HepG2 (cell line): ENCODE data around the gene PEAR1. TPM values are rescaled to one million over a fixed set of nuclear protein-coding genes. Genes with fewer than 3 reads are reported as not detected.

Experiments
- ATAC-seq: fragments of 200-7000 bp; cut with Tn5 transposase; 3 replicates; pipeline ENCODE4 v1.9.1; 2020; ENCODE audit warnings: mild to moderate bottlenecking, moderate library complexity
- Bru-seq: library from RNA; stranded (reverse); fragments of 400-500 nt; gene quantifications from one replicate; lab custom pipeline; 2021; lab: Mats Ljungman, UMichigan
- BruChase-seq, 2 experiments: library from RNA; stranded (reverse); fragments of 400-500 nt; gene quantifications; one replicate each; lab custom pipeline; 2021; lab: Mats Ljungman, UMichigan
- BruUV-seq: library from RNA; stranded (reverse); fragments of 400-500 nt; replicated peaks from 2 replicates; lab custom pipeline; 2021; lab: Mats Ljungman, UMichigan
- CTCF ChIA-PET: fragments of 300-600 bp; formaldehyde crosslinking; extraction: SDS; loops from one replicate; lab custom pipeline; 2021; ENCODE audit warnings: low total read pairs, inconsistent platforms, low intra/inter-chr PET ratio; lab: Yijun Ruan, JAX
- POLR2A ChIA-PET: fragments of 350-600 bp; sonication (Branson Sonifier 250); formaldehyde crosslinking; loops from one replicate; lab custom pipeline; 2020; ENCODE audit warnings: antibody characterized with exemption, inconsistent platforms; lab: Yijun Ruan, JAX
- DNase-seq: peaks from one replicate; pipeline ENCODE4 v3.0.0-alpha.2; 2015; ENCODE audit warnings: low spot score
- FAIRE-seq: peaks from 3 replicates; lab custom pipeline; 2011; peaks lifted over from hg19 to GRCh38; lab: Jason Lieb, UNC
- H2AFZ ChIP-seq: one replicate; pipeline ENCODE4 v1.6.1; 2011; ENCODE audit warnings: low read length, inconsistent platforms
- H3K27ac ChIP-seq: fragments of 300-600 bp; 3 replicates; pipeline ENCODE4 v1.8.0; 2011; ENCODE audit warnings: mixed run types, mild to moderate bottlenecking, mixed read lengths, low read length, inconsistent platforms; ENCODE audit not compliant: insufficient read depth; ENCODE audit errors: extremely low read length
- H3K27me3 ChIP-seq, 2 experiments: fragments of 200-600 bp in 1 of 2; 2 replicates in 1 of 2; 3 replicates in 1 of 2; pipeline versions ENCODE4 v1.6.0 to v1.8.0; 2011; ENCODE audit warnings: low read length in 2 of 2, mild to moderate bottlenecking in 2 of 2, moderate library complexity in 2 of 2, inconsistent platforms in 1 of 2; ENCODE audit not compliant: insufficient read depth in 2 of 2, control insufficient read depth in 1 of 2
- H3K36me3 ChIP-seq, 2 experiments: fragments of 200-600 bp in 1 of 2; replicated peaks in 1 of 2; 2 replicates in 1 of 2; 3 replicates in 1 of 2; pipeline versions ENCODE4 v1.5.1 to v1.8.0; 2011; ENCODE audit warnings: low read length in 2 of 2, inconsistent platforms in 1 of 2; ENCODE audit not compliant: insufficient read depth in 2 of 2, control insufficient read depth in 1 of 2
- H3K4me1 ChIP-seq: 2 replicates; pipeline ENCODE4 v1.5.1; 2012; ENCODE audit warnings: low read length, inconsistent platforms; ENCODE audit not compliant: insufficient read depth
- H3K4me2 ChIP-seq: 2 replicates; pipeline ENCODE4 v1.6.0; 2011; ENCODE audit warnings: low read depth, low read length, inconsistent platforms
- H3K4me3 ChIP-seq, 3 experiments: fragments of 200-600 bp in 1 of 3; sonication (generic), shearing (Covaris generic) in 1 of 3; replicated peaks in 1 of 3; 2 replicates each; pipeline ENCODE4 v1.5.1; 2011 to 2016; ENCODE audit warnings: low read length in 3 of 3, inconsistent platforms in 2 of 3, low read depth in 2 of 3, mild to moderate bottlenecking in 2 of 3, control low read depth in 1 of 3, mixed read lengths in 1 of 3; ENCODE audit not compliant: insufficient read depth in 1 of 3
- H3K79me2 ChIP-seq: one replicate; pipeline ENCODE4 v1.6.1; 2011; ENCODE audit warnings: low read length, inconsistent platforms; ENCODE audit not compliant: insufficient read depth
- H3K9ac ChIP-seq: 2 replicates; pipeline ENCODE4 v1.6.0; 2011; ENCODE audit warnings: mild to moderate bottlenecking, low read depth, low read length, inconsistent platforms; ENCODE audit not compliant: insufficient read depth
- H3K9me3 ChIP-seq: 2 replicates; pipeline ENCODE4 v1.5.1; 2012; ENCODE audit warnings: mild to moderate bottlenecking, low read length
- H4K20me1 ChIP-seq: 2 replicates; pipeline ENCODE4 v1.6.0; 2011; ENCODE audit warnings: inconsistent platforms, mild to moderate bottlenecking, low read length, moderate library complexity; ENCODE audit not compliant: insufficient read depth
- HNF4A ChIP-seq: sonication (generic); formaldehyde crosslinking; IDR thresholded peaks from 2 replicates; pipeline ENCODE4 v1.4.0; 2020; ENCODE audit warnings: missing genetic modification reagents
- NFRKB ChIP-seq: fragments of 450-650 bp; IDR thresholded peaks from 2 replicates; pipeline ENCODE4 v1.6.1; 2017
- ZMYM3 ChIP-seq: sonication (generic); formaldehyde crosslinking; IDR thresholded peaks from 2 replicates; pipeline ENCODE4 v1.5.1; 2020; ENCODE audit warnings: mild to moderate bottlenecking, missing genetic modification reagents
- ZNF629 ChIP-seq: sonication (generic); formaldehyde crosslinking; conservative IDR thresholded peaks from 2 replicates; pipeline ENCODE4 v1.5.0; 2020; ENCODE audit warnings: missing genetic modification reagents
- ZNF678 ChIP-seq: sonication (generic); formaldehyde crosslinking; IDR thresholded peaks from 2 replicates; pipeline ENCODE4 v1.4.0; 2020; ENCODE audit warnings: mild to moderate bottlenecking, missing genetic modification reagents
- ZNF839 ChIP-seq: sonication (generic); formaldehyde crosslinking; IDR thresholded peaks from 2 replicates; pipeline ENCODE4 v1.4.0; 2020; ENCODE audit warnings: missing genetic modification reagents, mild to moderate bottlenecking, borderline replicate concordance
- WGBS: methylation state at CpG from one replicate; pipeline ENCODE4 v1.1.6; 2017; ENCODE audit warnings: low lambda C conversion rate; 5-methylcytosine and 5-hydroxymethylcytosine counted together
- in situ Hi-C: cut with HindIII; loops from 2 replicates; pipeline ENCODE4 v1.10.0; 2017; ENCODE audit warnings: low pct_unique_long_range_greater_than_20kb; ENCODE audit not compliant: extremely low pct_ligation_motif_present
- intact Hi-C: fragments of 100-400 bp; cut with micrococcal nuclease; formaldehyde crosslinking; loops from one replicate; pipeline ENCODE4 v1.10.0; 2022; ENCODE audit not compliant: unreplicated experiment
- long read RNA-seq, 2 experiments: library from RNA in 1 of 2; library from polyadenylated mRNA in 1 of 2; stranded (forward) in 1 of 2; unstranded in 1 of 2; transcript quantifications; one replicate each; pipeline ENCODE4 v2.0.0, GENCODE V29; 2019 to 2022
- polyA minus RNA-seq, 3 experiments: library from RNA; depleted of rRNA, polyadenylated mRNA; stranded (reverse); fragments of >200 nt; gene quantifications; 2 replicates each; pipeline ENCODE4 v1.2.3, GENCODE V29; 2011; ENCODE audit warnings: low replicate concordance in 1 of 3
- polyA plus RNA-seq, 8 experiments: library from polyadenylated mRNA; depleted of rRNA in 3 of 8; stranded (reverse) in 7 of 8; unstranded in 1 of 8; fragments of >200 nt; fragmentation: Illumina TruSeq in 4 of 8; extraction: Trizol in 4 of 8; gene quantifications; 2 replicates each; pipeline versions ENCODE4 v1.2.1 to v1.2.3, GENCODE V29; 2011 to 2016; ENCODE audit warnings: low read depth in 4 of 8, missing spikeins in 1 of 8, mixed read lengths in 1 of 8; ENCODE audit not compliant: insufficient read depth in 1 of 8
- total RNA-seq, 5 experiments: library from RNA; depleted of rRNA; stranded (reverse); fragments of >200 nt; fragmentation: Illumina TruSeq; extraction: Trizol; gene quantifications; 2 replicates each; pipeline ENCODE4 v1.2.3, GENCODE V29; 2016; ENCODE audit warnings: low read depth in 1 of 5
- TF ChIP-seq, protein P1 (sequence below): sonication (generic); formaldehyde crosslinking; IDR thresholded peaks from 2 replicates; pipeline ENCODE4 v1.5.0; 2020; ENCODE audit warnings: missing genetic modification reagents

Gene PEAR1, protein sequence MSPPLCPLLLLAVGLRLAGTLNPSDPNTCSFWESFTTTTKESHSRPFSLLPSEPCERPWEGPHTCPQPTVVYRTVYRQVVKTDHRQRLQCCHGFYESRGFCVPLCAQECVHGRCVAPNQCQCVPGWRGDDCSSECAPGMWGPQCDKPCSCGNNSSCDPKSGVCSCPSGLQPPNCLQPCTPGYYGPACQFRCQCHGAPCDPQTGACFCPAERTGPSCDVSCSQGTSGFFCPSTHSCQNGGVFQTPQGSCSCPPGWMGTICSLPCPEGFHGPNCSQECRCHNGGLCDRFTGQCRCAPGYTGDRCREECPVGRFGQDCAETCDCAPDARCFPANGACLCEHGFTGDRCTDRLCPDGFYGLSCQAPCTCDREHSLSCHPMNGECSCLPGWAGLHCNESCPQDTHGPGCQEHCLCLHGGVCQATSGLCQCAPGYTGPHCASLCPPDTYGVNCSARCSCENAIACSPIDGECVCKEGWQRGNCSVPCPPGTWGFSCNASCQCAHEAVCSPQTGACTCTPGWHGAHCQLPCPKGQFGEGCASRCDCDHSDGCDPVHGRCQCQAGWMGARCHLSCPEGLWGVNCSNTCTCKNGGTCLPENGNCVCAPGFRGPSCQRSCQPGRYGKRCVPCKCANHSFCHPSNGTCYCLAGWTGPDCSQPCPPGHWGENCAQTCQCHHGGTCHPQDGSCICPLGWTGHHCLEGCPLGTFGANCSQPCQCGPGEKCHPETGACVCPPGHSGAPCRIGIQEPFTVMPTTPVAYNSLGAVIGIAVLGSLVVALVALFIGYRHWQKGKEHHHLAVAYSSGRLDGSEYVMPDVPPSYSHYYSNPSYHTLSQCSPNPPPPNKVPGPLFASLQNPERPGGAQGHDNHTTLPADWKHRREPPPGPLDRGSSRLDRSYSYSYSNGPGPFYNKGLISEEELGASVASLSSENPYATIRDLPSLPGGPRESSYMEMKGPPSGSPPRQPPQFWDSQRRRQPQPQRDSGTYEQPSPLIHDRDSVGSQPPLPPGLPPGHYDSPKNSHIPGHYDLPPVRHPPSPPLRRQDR
- total RNA-seq (2016; rRNA removed; fragmentation: Illumina TruSeq; extraction: Trizol) = 0.06 and 0.27 TPM in 2 replicates
- total RNA-seq (2016; cell fraction: cytosol; rRNA removed; fragmentation: Illumina TruSeq; extraction: Trizol; ENCODE audit: low read depth) = not detected in 2 replicates
- total RNA-seq (2016; cell fraction: insoluble cytoplasmic fraction; rRNA removed; fragmentation: Illumina TruSeq; extraction: Trizol) = 0.09 TPM in 1 of 2 replicates, not detected in the other
- total RNA-seq (2016; cell fraction: membrane; rRNA removed; fragmentation: Illumina TruSeq; extraction: Trizol) = 0.07 TPM in 1 of 2 replicates, not detected in the other
- not detected in 2 replicates for total RNA-seq (2016; cell fraction: nucleus; rRNA removed; fragmentation: Illumina TruSeq; extraction: Trizol)
- polyA plus RNA-seq (2011; rRNA removed) = 0.39 and 0.41 TPM in 2 replicates
- polyA plus RNA-seq (2011; cell fraction: cytosol; rRNA removed) = 0.12 and 0.20 TPM in 2 replicates
- 1.7 and 2.6 TPM in 2 replicates for polyA plus RNA-seq (2011; cell fraction: nucleus; rRNA removed)
- 0.03 and 0.21 TPM in 2 replicates for polyA plus RNA-seq (2012)
- polyA plus RNA-seq (2016; cell fraction: cytosol; fragmentation: Illumina TruSeq; extraction: Trizol; ENCODE audit: low read depth) = 0.10 TPM in 1 of 2 replicates, not detected in the other
- polyA plus RNA-seq (2016; cell fraction: insoluble cytoplasmic fraction; fragmentation: Illumina TruSeq; extraction: Trizol; ENCODE audit: low read depth) = not detected in 2 replicates
- polyA plus RNA-seq (2016; cell fraction: membrane; fragmentation: Illumina TruSeq; extraction: Trizol; ENCODE audit: low read depth) = 0.06 and 0.17 TPM in 2 replicates
- polyA plus RNA-seq (2016; cell fraction: nucleus; fragmentation: Illumina TruSeq; extraction: Trizol; ENCODE audit: insufficient read depth, low read depth) = 0.79 and 1.1 TPM in 2 replicates
- 0.20 and 0.98 TPM in 2 replicates for polyA minus RNA-seq (2011; rRNA and poly(A)+ RNA removed; ENCODE audit: low replicate concordance)
- polyA minus RNA-seq (2011; cell fraction: cytosol; rRNA and poly(A)+ RNA removed) = not detected in 2 replicates
- 0.13 and 0.50 TPM in 2 replicates for polyA minus RNA-seq (2011; cell fraction: nucleus; rRNA and poly(A)+ RNA removed)
- Bru-seq, nascent RNA = percentile 13 among the genes with signal in this experiment
- BruChase-seq, experiment 1, labeled RNA remaining after a 6-hour chase = percentile 17 among the genes with signal in this experiment
- BruChase-seq, experiment 2, labeled RNA remaining after a 2-hour chase = percentile 17 among the genes with signal in this experiment
- long read RNA-seq, experiment 1 = 0 reads
- long read RNA-seq, experiment 2 = 0 reads

DNA sequence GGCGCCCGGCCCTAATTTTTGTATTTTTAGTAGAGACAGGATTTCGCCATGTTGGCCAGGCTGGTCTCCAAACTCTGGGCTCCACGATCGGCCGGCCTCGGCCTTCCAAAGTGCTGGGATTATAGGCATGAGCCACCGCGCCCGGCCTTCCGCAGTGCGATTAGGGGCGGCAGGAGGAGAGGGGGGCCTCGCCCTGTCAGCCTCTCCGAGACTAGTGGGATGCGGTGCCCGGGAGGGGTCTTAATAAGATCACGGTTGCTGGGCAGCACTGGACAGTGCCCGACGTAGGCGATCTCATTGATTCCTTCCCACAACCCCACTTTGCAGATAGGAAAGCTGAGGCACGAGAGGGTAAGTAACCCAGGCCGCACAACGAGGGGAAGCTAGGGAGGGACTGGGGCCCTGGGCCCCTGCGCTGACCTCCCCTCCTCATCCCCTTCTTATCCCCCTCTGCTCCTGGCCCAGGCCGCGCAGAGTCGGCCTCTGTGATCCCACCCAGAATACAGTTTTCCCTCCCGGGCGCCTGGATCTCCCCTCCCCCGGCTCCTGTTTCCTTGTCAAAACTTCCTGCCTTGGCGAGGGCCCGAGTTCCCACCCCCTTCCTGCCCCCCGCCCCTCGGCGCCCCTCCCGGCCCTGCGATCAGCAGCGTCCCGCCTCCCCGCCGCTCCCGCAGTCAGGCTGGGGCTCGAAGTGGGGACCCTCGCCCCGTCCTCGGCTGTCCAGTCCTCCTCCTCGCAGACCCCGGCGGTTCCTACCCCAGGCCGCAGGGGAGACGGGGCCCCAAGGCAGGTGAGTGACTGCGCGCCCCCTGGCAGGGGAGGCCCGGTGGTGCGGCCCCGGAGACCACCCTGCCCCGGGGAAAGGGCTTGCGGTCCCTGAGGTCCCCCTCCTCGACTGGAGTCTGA is at the start of gene PEAR1:
TSS of gene PEAR1 (plus strand) at position 671 of the 906 bp plus-strand sequence. CDS start 10,209 bp downstream, outside the sequence.
- Histone ChIP-seq H3K36me3 (no peaks in the 10 kb centered on the region), H3K4me2 (no peak within 1 kb of the TSS)
- intact Hi-C loops = no loop called here
- TF ChIP-seq ZNF629 (CRISPR knock-in tag) (peak; percentile 81), ZNF839 (no peak), HNF4A (CRISPR knock-in tag) (no peak), ZNF678 (CRISPR knock-in tag) (no peak), NFRKB (no peak), ZMYM3 (CRISPR knock-in tag) (0 out of 2 replicates have a peak, but pooled peaks have one; percentile 27)
- TF ChIP-seq, protein P1, sequence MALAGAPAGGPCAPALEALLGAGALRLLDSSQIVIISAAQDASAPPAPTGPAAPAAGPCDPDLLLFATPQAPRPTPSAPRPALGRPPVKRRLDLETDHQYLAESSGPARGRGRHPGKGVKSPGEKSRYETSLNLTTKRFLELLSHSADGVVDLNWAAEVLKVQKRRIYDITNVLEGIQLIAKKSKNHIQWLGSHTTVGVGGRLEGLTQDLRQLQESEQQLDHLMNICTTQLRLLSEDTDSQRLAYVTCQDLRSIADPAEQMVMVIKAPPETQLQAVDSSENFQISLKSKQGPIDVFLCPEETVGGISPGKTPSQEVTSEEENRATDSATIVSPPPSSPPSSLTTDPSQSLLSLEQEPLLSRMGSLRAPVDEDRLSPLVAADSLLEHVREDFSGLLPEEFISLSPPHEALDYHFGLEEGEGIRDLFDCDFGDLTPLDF (CRISPR knock-in tag) = no peak
- TF ChIP-seq, all 625 proteins: peak for 2
- no peaks in the 10 kb centered on the region for H3K9me3 ChIP-seq
- 46% methylated on average over 54 of the region's 60 CpGs for WGBS
- DNase-seq = no peak
- H3K79me2 ChIP-seq = no peaks in the 10 kb centered on the region
- H3K9ac ChIP-seq = no peak within 1 kb of the TSS
- ATAC-seq = no peak
- FAIRE-seq = no peak
- no TSS peak for BruUV-seq
- H4K20me1 ChIP-seq = no peaks in the 10 kb centered on the region
- H2AFZ ChIP-seq = no peak within 1 kb of the TSS
- no peak within 1 kb of the TSS for H3K27ac ChIP-seq
- in situ Hi-C loops = loop anchor here (5.0 kb wide), 1 partner anchor 34 kb away; no protein-coding TSS in a partner anchor
- H3K27me3 ChIP-seq = peaks cover 4 to 65% of the 10 kb centered on the region in 2 experiments; a peak in 4 of 5 replicates
- H3K4me1 ChIP-seq = peaks cover 21% of the 10 kb centered on the region
- H3K4me3 ChIP-seq = 0 out of 6 replicates have a peak within 1 kb of the TSS, but pooled peaks of 1 of the 3 experiments have one; percentile 11
- POLR2A ChIA-PET = no interaction called here
- CTCF ChIA-PET = interaction anchor here (0.6 to 2.8 kb wide), 4 partner anchors 26 to 181 kb away, joined by 3 to 23 read pairs (median 8); partner anchors contain the start of gene LRRC71
